NCI-H524 (cell line): ENCODE data around the gene PRR5.
"Not testable (repeated sequence)": the region's sequence is repeated elsewhere in the genome, so short reads cannot be mapped to it uniquely, and the experiment has no call there.

Source experiments
- DNase-seq, 2 experiments: peaks; one replicate each; lab custom pipeline; 2025; lab: John Stamatoyannopoulos, UW

Gene PRR5

GRCh38 chr22:44673406-44673805 lies 28.6 kb upstream of the PRR5 start:
- no peak for DNase-seq

DNA sequence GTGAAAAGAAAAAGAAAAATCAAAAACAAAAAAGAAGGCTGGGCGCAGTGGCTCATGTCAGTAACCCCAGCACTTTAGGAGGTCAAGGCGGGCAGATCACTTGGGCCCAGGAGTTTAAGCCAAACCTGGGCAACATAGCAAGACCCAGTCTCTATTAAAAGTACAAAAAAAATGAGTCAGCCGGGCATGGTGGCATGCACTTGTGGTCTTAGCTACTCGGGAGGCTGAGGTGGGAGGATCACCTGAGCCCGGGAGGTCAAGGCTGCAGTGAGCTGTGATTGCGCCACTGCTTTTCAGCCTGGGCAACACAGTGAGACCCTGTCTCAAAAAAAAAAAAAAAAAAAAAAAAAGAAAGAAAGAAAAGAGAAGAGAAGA lies 26.0 kb upstream of the PRR5 start:
- not testable (repeated sequence) for DNase-seq

GRCh38 chr22:44676441-44677352 lies 25.3 kb upstream of the PRR5 start:
- peak in 1 of 2 experiments; percentile 30 for DNase-seq

DNA sequence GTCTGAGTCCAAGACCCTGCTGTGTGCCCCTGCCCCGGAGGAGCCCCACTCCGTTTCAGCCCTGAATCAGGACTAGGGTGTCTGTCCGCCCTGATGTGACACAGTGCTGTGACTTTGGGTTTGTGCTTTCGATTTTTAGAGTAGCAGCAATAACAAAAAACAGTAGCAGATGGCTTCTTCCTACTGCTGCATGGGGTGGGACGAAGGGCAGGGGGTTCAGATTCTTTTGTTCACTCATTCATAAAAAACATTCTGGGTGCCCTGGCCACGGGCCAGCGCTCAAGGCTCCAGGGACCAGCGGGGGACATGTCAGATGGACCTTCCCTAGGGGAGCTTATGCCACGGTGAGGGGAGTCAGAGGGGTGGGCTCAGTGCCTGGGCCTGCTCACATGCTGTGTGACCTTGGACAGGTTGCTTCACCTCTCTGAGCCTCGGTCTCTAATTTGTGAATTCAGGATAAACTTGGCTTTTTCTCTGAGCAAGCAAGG lies 24.6 kb upstream of the PRR5 start:
- peak in 1 of 2 experiments; percentile 50 for DNase-seq

DNA sequence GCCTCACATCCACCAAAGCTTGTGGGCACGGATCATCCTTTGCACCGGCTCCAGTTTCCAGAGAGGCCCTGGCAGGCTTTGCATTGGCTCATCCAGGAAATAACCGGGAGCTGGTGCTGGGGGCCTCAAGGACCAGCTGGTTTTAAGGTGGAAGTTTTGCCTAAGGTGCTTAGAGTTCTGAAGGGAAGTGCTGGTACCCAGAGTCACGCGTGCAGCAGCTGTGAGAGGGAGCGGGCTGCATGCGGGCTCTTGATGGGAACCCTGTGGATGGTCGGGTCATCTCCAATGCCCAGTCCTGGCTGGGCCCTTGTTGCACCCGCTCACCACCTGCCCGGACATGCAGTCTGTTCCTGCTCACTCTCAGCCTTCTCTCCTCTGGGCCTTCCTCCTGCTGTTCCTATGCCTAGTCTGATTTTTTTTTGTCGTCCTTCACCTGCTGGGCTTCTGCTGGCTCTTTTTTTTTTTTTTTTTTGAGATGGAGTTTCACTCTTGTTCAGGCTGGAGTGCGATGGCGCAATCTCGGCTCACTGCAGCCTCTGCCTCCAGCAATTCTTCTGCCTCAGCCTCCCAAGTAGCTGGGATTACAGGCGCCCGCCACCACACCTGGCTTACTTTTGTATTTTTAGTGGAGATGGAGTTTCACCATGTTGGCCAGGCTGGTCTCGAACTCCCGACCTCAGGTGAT lies 24.0 kb upstream of the PRR5 start:
- no peak for DNase-seq

DNA sequence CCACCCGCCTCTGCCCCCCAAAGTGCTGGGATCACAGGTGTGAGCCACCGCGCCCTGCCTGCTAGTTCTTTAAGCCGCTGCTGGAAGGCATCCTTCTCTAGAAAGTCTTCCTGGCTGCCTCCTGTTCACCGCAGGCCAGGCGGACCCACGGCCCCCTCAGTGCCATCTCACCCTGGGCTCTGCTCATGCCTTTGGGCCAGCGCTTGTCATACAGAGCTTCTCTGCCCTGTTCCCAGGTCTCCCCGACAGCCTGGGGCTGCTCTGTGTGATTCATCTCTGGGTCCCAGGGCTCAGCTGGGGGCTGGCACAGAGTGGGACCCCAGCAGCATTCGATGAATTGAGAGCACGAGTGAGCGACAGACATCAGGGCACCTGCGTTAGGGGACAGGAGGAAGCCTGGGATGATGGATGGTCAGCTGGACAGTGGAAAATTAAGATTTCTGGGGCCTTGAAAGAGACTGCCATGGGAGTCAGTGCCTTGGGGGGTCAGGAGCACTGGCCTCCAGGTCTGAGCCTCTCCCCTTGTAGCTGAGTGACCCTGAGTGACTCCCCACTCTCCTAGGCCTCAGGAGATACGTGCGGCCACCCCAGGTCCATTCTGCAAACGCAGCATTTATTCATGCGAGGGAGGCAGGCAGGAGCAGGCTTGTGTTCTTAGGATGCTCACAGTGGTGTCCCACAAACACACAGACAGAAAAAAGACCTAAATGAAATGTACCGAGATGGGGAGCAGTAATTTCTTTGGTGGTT lies 23.3 kb upstream of the PRR5 start:
- no peak for DNase-seq

- not testable (repeated sequence) for DNase-seq
Observed at GRCh38 chr22:44679306-44679647, 22.7 kb upstream of the PRR5 start.

- DNase-seq: no peak
Observed at GRCh38 chr22:44680058-44680457, 21.9 kb upstream of the PRR5 start.

DNA sequence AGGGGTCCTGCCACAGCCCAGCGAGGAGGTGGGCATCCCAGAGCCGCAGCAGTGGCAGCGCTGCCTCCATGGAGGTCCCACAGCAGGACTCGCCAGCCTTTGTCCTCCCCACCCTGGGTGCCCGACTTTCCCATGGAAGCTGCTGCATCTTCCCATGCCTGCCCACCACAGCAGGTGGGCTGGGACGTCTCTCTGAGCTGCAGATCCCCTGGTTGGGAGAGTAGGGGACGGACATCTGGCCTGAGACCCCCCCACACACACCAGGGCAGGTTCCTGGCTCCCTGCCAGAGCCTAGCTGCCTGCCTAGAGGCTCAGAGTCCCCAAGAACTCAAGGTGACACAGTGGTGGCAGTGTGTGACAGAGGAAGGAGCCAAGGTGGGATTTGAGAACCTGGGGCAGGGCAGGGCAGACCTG lies 21.5 kb upstream of the PRR5 start:
- DNase-seq: peak; percentile 49 to 90

- peak; percentile 74 to 91 for DNase-seq
Observed at GRCh38 chr22:44682556-44683168, 19.3 kb upstream of the PRR5 start.

DNA sequence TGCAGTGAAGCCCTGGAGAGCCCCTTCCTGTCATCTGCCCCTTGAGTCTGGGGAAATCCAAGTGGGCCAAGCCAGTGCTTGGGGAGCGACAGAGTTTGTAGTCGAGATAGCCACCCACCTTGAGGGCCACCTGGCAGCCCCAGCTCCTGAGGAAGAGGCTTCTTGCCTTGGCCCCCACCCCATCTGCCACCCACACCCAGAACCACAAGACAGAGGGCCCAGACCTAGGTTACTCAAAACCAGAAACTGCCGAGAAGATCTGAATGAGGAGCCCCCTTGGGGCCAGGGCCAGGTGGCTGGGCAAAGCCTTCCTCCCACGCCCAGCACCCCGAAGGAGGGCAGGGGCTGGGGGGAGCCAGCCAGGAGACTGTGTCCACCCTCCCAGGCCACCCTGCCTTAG lies 18.8 kb upstream of the PRR5 start:
- DNase-seq: no peak

- no peak for DNase-seq
Observed at GRCh38 chr22:44683881-44684280, 18.1 kb upstream of the PRR5 start.

DNA sequence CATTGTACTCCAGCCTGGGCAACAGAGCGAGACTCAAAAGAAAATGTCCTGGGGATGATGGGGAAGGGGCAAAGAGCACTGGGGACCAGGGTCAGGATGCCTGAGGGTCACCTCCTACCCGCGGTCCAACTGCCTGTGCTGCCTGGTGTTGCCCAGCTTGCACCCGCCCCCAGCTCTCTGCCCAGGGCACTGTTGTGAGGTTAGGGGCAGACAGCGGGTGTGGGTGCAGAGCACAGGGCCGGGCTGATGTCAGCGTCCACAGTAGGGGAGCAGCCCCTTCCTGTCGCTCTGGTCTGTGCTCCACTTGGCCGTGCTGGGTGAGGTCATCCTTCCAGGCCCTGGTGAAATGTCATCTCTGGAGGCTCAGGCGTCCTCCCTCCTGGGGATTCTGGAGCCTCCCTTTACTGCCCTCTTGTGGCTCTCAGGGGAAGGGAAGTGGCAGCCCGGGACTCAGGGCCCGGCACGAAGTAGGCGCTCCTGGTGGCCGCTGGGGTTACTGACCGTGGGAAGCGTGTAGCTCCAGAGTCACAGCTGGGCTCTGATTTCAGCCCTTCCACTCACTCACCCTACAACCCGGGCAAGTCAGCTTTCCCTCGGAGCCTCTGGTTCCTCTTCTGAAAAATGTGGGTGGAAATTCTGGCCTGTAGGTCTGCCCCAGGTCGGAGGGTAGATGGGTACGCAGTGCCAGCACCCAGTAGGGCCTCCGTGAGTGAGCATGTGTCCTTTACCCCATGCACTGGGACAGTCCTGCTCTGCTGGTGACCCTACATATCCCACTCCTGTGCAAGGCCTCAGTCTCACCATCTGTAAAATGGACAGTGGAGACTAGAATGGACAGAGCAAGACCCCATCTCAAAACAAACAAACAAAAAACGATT lies 17.3 kb upstream of the PRR5 start:
- peak; percentile 59 to 88 for DNase-seq

GRCh38 chr22:44685384-44686056 lies 16.5 kb upstream of the PRR5 start:
- no peak for DNase-seq

DNA sequence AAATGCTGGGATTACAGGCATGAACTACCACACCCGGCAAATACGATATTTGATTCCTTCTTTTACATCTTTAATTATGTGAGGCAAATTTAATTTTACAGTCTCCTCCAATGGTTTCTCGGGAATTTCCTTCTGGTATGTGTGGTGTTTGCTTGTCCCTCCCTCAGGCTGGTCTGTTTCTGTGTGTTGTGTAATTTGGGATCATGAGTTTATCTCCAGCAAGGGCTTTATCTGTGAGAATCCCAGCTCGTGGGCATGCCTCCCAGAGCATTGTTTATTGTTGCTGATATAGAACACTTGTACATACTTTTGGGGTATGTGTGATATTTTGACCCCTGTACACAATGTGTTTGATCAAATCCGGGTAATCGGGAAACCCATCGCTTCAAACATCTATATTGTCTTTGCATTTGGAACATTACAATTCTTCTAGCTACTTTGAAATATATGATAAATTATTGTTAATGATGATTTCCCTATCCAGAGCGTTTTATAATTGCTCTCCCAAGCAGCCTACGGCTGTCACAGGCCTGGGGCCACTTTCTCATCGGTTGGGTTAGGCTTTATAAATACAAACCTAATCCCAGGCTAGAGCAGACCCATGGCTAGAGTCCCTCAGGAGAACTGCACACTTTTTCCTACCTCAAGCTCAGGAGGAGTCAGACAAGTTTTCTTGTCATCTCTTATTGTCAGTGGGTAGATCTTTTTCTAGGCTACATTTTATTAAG lies 15.0 kb upstream of the PRR5 start:
- no peak for DNase-seq

- no peak for DNase-seq
Observed at GRCh38 chr22:44689173-44689572, 12.8 kb upstream of the PRR5 start.

- no peak for DNase-seq
Observed at GRCh38 chr22:44689915-44690524, 12.0 kb upstream of the PRR5 start.

GRCh38 chr22:44691796-44692661 lies 10.0 kb upstream of the PRR5 start:
- DNase-seq: no peak

- no peak for DNase-seq
Observed at GRCh38 chr22:44692662-44693007, 9.4 kb upstream of the PRR5 start.
